Breast epithelium (tissue), 3 donors: ENCODE results near the gene CHRNA9.

ENCODE experiments used
- CTCF ChIP-seq, 3 donors: fragments of 450-650 bp; IDR thresholded peaks; one replicate each; pipeline ENCODE4 v1.5.1; 2016 to 2017; ENCODE audit warnings: antibody characterized with exemption in 3 of 3, mild to moderate bottlenecking in 3 of 3, moderate library complexity in 3 of 3
- POLR2A ChIP-seq: fragments of 450-650 bp; IDR thresholded peaks from one replicate; pipeline ENCODE4 v1.6.1; 2016; ENCODE audit warnings: antibody characterized with exemption, mild to moderate bottlenecking, moderate library complexity
- POLR2AphosphoS5 ChIP-seq, 3 donors: sonication (generic); formaldehyde crosslinking; IDR thresholded peaks; one replicate each; pipeline ENCODE4 v1.6.1; 2017; ENCODE audit warnings: antibody characterized with exemption in 3 of 3

GRCh38 chr4:40369437-40370274 is 34.5 kb downstream of the CHRNA9 start:
- TF ChIP-seq CTCF (IDR thresholded peaks at IDR 0.05): no peak
- no peak for TF ChIP-seq POLR2A
- no peak for TF ChIP-seq POLR2AphosphoS5 (IDR thresholded peaks at IDR 0.05)
